ENCODE results near the gene NUCKS1. TPM values are rescaled to one million over a fixed set of nuclear protein-coding genes. Genes with fewer than 3 reads are reported as not detected.
A peak's percentile ranks its signal among the peaks of the same experiment; 100 is the strongest.

NUCKS1 gene
- total and polyA plus RNA-seq, 8 donors: 115 to 481 (median 371) TPM

- TF ChIP-seq, protein P1, sequence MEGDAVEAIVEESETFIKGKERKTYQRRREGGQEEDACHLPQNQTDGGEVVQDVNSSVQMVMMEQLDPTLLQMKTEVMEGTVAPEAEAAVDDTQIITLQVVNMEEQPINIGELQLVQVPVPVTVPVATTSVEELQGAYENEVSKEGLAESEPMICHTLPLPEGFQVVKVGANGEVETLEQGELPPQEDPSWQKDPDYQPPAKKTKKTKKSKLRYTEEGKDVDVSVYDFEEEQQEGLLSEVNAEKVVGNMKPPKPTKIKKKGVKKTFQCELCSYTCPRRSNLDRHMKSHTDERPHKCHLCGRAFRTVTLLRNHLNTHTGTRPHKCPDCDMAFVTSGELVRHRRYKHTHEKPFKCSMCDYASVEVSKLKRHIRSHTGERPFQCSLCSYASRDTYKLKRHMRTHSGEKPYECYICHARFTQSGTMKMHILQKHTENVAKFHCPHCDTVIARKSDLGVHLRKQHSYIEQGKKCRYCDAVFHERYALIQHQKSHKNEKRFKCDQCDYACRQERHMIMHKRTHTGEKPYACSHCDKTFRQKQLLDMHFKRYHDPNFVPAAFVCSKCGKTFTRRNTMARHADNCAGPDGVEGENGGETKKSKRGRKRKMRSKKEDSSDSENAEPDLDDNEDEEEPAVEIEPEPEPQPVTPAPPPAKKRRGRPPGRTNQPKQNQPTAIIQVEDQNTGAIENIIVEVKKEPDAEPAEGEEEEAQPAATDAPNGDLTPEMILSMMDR (IDR thresholded peaks at IDR 0.05): no peak
- no peaks in the 10 kb centered on the region for H3K9me3 ChIP-seq
- DNase-seq (peak in 1 of 4 donors; percentile 24), ATAC-seq (peak; percentile 72)
- H3K4me3 ChIP-seq: no peak overlapping the region
- H3K27ac ChIP-seq: no peak overlapping the region
- intact Hi-C loops (cut with DNase I): no loop called here
- no peaks in the 10 kb centered on the region for H3K27me3 ChIP-seq
- peaks cover 0 to 7% of the 10 kb centered on the region in 2 donors for H3K36me3 ChIP-seq
- H3K4me1 ChIP-seq: peaks cover 0 to 13% of the 10 kb centered on the region in 2 donors
These were observed 10.4 kb downstream of the NUCKS1 start for GRCh38 chr1:205739348-205740160.

DNA sequence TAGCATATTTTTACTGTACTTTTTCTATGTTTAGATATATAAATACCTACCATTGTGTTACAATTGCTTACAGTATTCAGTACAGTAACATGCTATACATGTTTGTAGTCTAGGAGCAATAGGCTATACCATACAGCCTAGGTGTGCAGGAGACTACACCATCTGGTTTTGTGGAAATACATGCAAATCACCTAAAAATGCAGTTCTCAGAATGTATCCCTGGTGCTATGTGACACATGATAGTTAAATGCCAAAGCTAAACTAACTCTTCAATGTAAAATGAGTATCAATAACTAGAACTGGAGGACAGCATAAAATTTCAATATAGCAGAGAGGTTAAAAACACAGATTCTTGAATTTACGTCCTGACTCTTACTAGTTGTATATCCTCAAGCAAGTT is 14.8 kb downstream of the NUCKS1 start:
- TF ChIP-seq, protein P1 (IDR thresholded peaks at IDR 0.05): no peak
- intact Hi-C loops (cut with DNase I): no loop called here
- no peaks in the 10 kb centered on the region for H3K9me3 ChIP-seq
- H3K4me3 ChIP-seq: no peak overlapping the region
- no peaks in the 10 kb centered on the region for H3K27me3 ChIP-seq
- no peak for DNase-seq
- ATAC-seq: no peak
- peaks cover 0 to 7% of the 10 kb centered on the region in 2 donors for H3K36me3 ChIP-seq
- peaks cover 0 to 10% of the 10 kb centered on the region in 2 donors for H3K4me1 ChIP-seq
- no peak overlapping the region for H3K27ac ChIP-seq

GRCh38 chr1:205733438-205734175 is 16.4 kb downstream of the NUCKS1 start:
- no peak overlapping the region for H3K27ac ChIP-seq
- intact Hi-C loops (cut with DNase I): no loop called here
- H3K4me3 ChIP-seq: no peak overlapping the region
- peaks cover 0 to 20% of the 10 kb centered on the region in 2 donors for H3K36me3 ChIP-seq
- DNase-seq: no peak
- no peaks in the 10 kb centered on the region for H3K9me3 ChIP-seq
- no peaks in the 10 kb centered on the region for H3K4me1 ChIP-seq
- ATAC-seq: no peak
- no peaks in the 10 kb centered on the region for H3K27me3 ChIP-seq
- TF ChIP-seq, protein P1 (IDR thresholded peaks at IDR 0.05): no peak

- TF ChIP-seq, protein P1 (IDR thresholded peaks at IDR 0.05): no peak
- DNase-seq: no peak
- intact Hi-C loops (cut with DNase I): no loop called here
These were observed 19.9 kb downstream of the NUCKS1 start for GRCh38 chr1:205729945-205730610.

More at GRCh38 chr1:205729945-205730610, 19.9 kb downstream of the NUCKS1 start:
- Histone ChIP-seq H3K36me3 (peaks cover 0 to 34% of the 10 kb centered on the region in 2 donors), H3K4me3 (no peak overlapping the region), H3K4me1 (no peaks in the 10 kb centered on the region), H3K27me3 (no peaks in the 10 kb centered on the region), H3K27ac (no peak overlapping the region), H3K9me3 (no peaks in the 10 kb centered on the region)
- no peak for ATAC-seq

All from left lung (tissue), 10 donors.